K562 (cell line): ENCODE measurements around the gene ZBTB26. TPM values are rescaled to one million over a fixed set of nuclear protein-coding genes. Genes with fewer than 3 reads are reported as not detected.

Source experiments
- CBX8 ChIP-seq: fragments of 200-600 bp; sonication (generic); IDR thresholded peaks from 2 replicates; pipeline ENCODE4 v1.6.1; 2012; ENCODE audit warnings: borderline replicate concordance, mixed run types, low read depth, mild to moderate bottlenecking, moderate library complexity, mixed read lengths, low read length, control low read depth, inconsistent platforms; ENCODE audit not compliant: poor library complexity, severe bottlenecking; ENCODE audit errors: extremely low read depth
- CCAR2 ChIP-seq: fragments of 200-400 bp; formaldehyde crosslinking; IDR thresholded peaks from 2 replicates; pipeline ENCODE4 v1.6.1; 2017; ENCODE audit warnings: mild to moderate bottlenecking, low read depth, low read length
- MEF2A ChIP-seq: IDR thresholded peaks from 2 replicates; pipeline ENCODE4 v1.6.1; 2011; ENCODE audit warnings: low read depth, mild to moderate bottlenecking, low read length, moderate library complexity; ENCODE audit not compliant: control insufficient read depth
- MEIS2 ChIP-seq: fragments of 450-650 bp; IDR thresholded peaks from 2 replicates; pipeline ENCODE4 v1.6.1; 2014; ENCODE audit warnings: mild to moderate bottlenecking; ENCODE audit not compliant: partially characterized antibody
- NEUROD1 ChIP-seq: fragments of 150-350 bp; IDR thresholded peaks from 2 replicates; pipeline ENCODE4 v1.6.1; 2014; ENCODE audit warnings: borderline replicate concordance, low read length, low read depth; ENCODE audit not compliant: partially characterized antibody
- PHTF2 ChIP-seq: fragments of 250-450 bp; sonication (Bioruptor Pico); IDR thresholded peaks from 2 replicates; pipeline ENCODE4 v1.5.0; 2021; ENCODE audit warnings: mild to moderate bottlenecking
- RBFOX2 ChIP-seq: fragments of 200-400 bp; formaldehyde crosslinking; IDR thresholded peaks from 2 replicates; pipeline ENCODE4 v1.6.1; 2017; ENCODE audit warnings: low read depth, mild to moderate bottlenecking, low read length, moderate library complexity
- SIX5 ChIP-seq, 2 experiments: IDR thresholded peaks; 2 replicates each; pipeline ENCODE4 v1.6.1; 2011; ENCODE audit warnings: low read length in 2 of 2, borderline replicate concordance in 1 of 2, low read depth in 1 of 2, mild to moderate bottlenecking in 1 of 2, moderate library complexity in 1 of 2; ENCODE audit not compliant: insufficient read depth in 1 of 2
- STAT6 ChIP-seq: sonication (generic); formaldehyde crosslinking; IDR thresholded peaks from 2 replicates; pipeline ENCODE4 v1.8.1; 2023; ENCODE audit warnings: mild to moderate bottlenecking, missing genetic modification reagents
- TCF7L2 ChIP-seq: fragments of 150-350 bp; IDR thresholded peaks from 2 replicates; pipeline ENCODE4 v1.6.1; 2016; ENCODE audit warnings: low read depth, mild to moderate bottlenecking, low read length, moderate library complexity
- TEAD2 ChIP-seq: fragments of 450-650 bp; IDR thresholded peaks from 2 replicates; pipeline ENCODE4 v1.6.1; 2016; ENCODE audit warnings: missing genetic modification characterization, control low read depth, missing compliant biosample characterization
- ZNF561 ChIP-seq: fragments of 450-650 bp; formaldehyde crosslinking; conservative IDR thresholded peaks from 2 replicates; pipeline ENCODE4 v1.4.0; 2020; ENCODE audit warnings: mild to moderate bottlenecking, moderate library complexity
- polyA plus RNA-seq, 8 experiments: library from polyadenylated mRNA; depleted of rRNA in 4 of 8; stranded (reverse) in 5 of 8; unstranded in 3 of 8; fragments of >200 nt; fragmentation: Nextera tagmentation in 2 of 8; fragmentation: Illumina TruSeq in 1 of 8; extraction: Ambion mirVana in 2 of 8; extraction: Trizol in 1 of 8; gene quantifications; 2 replicates each; pipeline versions ENCODE4 v1.2.1 to v1.2.3, GENCODE V29; 2011 to 2014; ENCODE audit warnings: inconsistent platforms in 1 of 8, missing spikeins in 1 of 8
- total RNA-seq, 7 experiments: library from RNA; depleted of rRNA in 6 of 7; stranded (reverse); fragments of >200 nt in 6 of 7; fragmentation: Illumina TruSeq in 2 of 7; extraction: Trizol in 2 of 7; gene quantifications; 2 replicates each; pipeline versions ENCODE4 v1.2.1 to v1.2.3, GENCODE V29; 2011 to 2021; ENCODE audit warnings: low replicate concordance in 1 of 7
- TF ChIP-seq, protein P1 (sequence below): fragments of 250-450 bp; sonication (Bioruptor Pico); IDR thresholded peaks from 2 replicates; pipeline ENCODE4 v1.5.0; 2020; ENCODE audit warnings: mild to moderate bottlenecking

ZBTB26 gene
- total and polyA plus RNA-seq, 9 of the 15 experiments (the other 6 are each of a cell fraction or from before 2014, with no cell fraction given): 2.4 to 20.7 (median 5.0) TPM

GRCh38 chr9:122912964-122913673 is 18.2 kb downstream of the ZBTB26 start, which contains the start of gene ZBTB6 (continued):
- no peak for TF ChIP-seq MEF2A
- TF ChIP-seq PHTF2 (CRISPR knock-in tag): no peak
- TF ChIP-seq MEIS2: no peak
- TF ChIP-seq TEAD2: no peak
- TF ChIP-seq STAT6: no peak
- TF ChIP-seq SIX5 (IDR thresholded peaks at IDR 0.05; ENCODE audit: borderline replicate concordance in 1 of 2, insufficient read depth in 1 of 2, low read depth in 1 of 2, low read length in 2 of 2): peak; percentile 15 to 44; a peak in 1 of 4 replicates
- TF ChIP-seq, protein P1, sequence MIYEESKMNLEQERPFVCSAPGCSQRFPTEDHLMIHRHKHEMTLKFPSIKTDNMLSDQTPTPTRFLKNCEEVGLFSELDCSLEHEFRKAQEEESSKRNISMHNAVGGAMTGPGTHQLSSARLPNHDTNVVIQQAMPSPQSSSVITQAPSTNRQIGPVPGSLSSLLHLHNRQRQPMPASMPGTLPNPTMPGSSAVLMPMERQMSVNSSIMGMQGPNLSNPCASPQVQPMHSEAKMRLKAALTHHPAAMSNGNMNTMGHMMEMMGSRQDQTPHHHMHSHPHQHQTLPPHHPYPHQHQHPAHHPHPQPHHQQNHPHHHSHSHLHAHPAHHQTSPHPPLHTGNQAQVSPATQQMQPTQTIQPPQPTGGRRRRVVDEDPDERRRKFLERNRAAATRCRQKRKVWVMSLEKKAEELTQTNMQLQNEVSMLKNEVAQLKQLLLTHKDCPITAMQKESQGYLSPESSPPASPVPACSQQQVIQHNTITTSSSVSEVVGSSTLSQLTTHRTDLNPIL (CRISPR knock-in tag): no peak
- no peak for TF ChIP-seq CBX8
- no peak for TF ChIP-seq CCAR2
- TF ChIP-seq ZNF561 (CRISPR knock-in tag): no peak
- TF ChIP-seq RBFOX2: peak; percentile 77
- TF ChIP-seq TCF7L2: no peak
- TF ChIP-seq NEUROD1: no peak
